ENCODE measurements around the gene DOC2B.

GRCh38 chr17:205817-206216 is 24.4 kb upstream of the DOC2B start:
- no peak for TF ChIP-seq ZNF384 (IDR thresholded peaks at IDR 0.05)
- TF ChIP-seq FOXM1 (IDR thresholded peaks at IDR 0.05; ENCODE audit: borderline replicate concordance) = no peak
- TF ChIP-seq FOXK2 (IDR thresholded peaks at IDR 0.05) = no peak
- TF ChIP-seq NFRKB (IDR thresholded peaks at IDR 0.05) = no peak
- no peak for TF ChIP-seq HDGF (IDR thresholded peaks at IDR 0.05; ENCODE audit: borderline replicate concordance)
- no peak for TF ChIP-seq BHLHE40 (IDR thresholded peaks at IDR 0.05; ENCODE audit: borderline replicate concordance)
- TF ChIP-seq TARDBP (IDR thresholded peaks at IDR 0.05) = no peak
- no peak for TF ChIP-seq SP1 (IDR thresholded peaks at IDR 0.05)
- TF ChIP-seq FOXA1 (IDR thresholded peaks at IDR 0.05) = no peak
- no peak for TF ChIP-seq ELF4 (IDR thresholded peaks at IDR 0.05)
- no peak for TF ChIP-seq ARNT (IDR thresholded peaks at IDR 0.05)
- no peak for TF ChIP-seq SUZ12 (IDR thresholded peaks at IDR 0.05)
- TF ChIP-seq CTBP1 (IDR thresholded peaks at IDR 0.05; ENCODE audit: borderline replicate concordance) = no peak
